HCT116 (cell line): ENCODE results near the gene PTPN13. TPM values are rescaled to one million over a fixed set of nuclear protein-coding genes. Genes with fewer than 3 reads are reported as not detected.

Experiments used
- ATAC-seq: fragments of 200-7000 bp; cut with Tn5 transposase; 2 replicates; pipeline ENCODE4 v1.9.1; 2020; ENCODE audit warnings: mild to moderate bottlenecking, moderate library complexity
- BruUV-seq: library from RNA; stranded (reverse); fragments of 400-500 nt; replicated peaks from 2 replicates; lab custom pipeline; 2021; lab: Mats Ljungman, UMichigan
- CTCF ChIA-PET: fragments of 300-600 bp; sonication (Branson Sonifier 250); formaldehyde crosslinking; loops from one replicate; lab custom pipeline; 2021; ENCODE audit warnings: antibody characterized with exemption; lab: Charles Lee
- POLR2A ChIA-PET: fragments of 300-600, 350-600 bp; sonication (Branson Sonifier 250); formaldehyde crosslinking; loops from one replicate; lab custom pipeline; 2021; ENCODE audit warnings: antibody characterized with exemption; lab: Charles Lee
- RAD21 ChIA-PET, 2 experiments: fragments of 300-600 bp; sonication (Branson Sonifier 250); formaldehyde crosslinking; loops; one replicate each; lab custom pipeline; 2023; ENCODE audit warnings: low total read pairs in 2 of 2; ENCODE audit not compliant: uncharacterized antibody in 2 of 2, unreplicated experiment in 2 of 2, low non-redundant PET in 1 of 2; lab: Charles Lee
- DNase-seq: peaks from one replicate; pipeline ENCODE4 v3.0.0-alpha.2; 2010; ENCODE audit warnings: low read depth, low spot score
- H2AFZ ChIP-seq: fragments of 200-600 bp; shearing (Covaris generic), sonication (generic); 2 replicates; pipeline ENCODE4 v1.6.1; 2017; ENCODE audit warnings: low read depth, mixed run types, mixed read lengths, antibody characterized with exemption, low read length; ENCODE audit not compliant: poor library complexity, severe bottlenecking
- H3K27ac ChIP-seq: 2 replicates; pipeline ENCODE4 v1.5.1; 2012; ENCODE audit warnings: low read depth, low read length
- H3K27me3 ChIP-seq: fragments of 200-600 bp; sonication (generic); 2 replicates; pipeline ENCODE4 v1.6.1; 2016; ENCODE audit warnings: mixed run types, low read length, mixed read lengths; ENCODE audit not compliant: insufficient read depth
- H3K36me3 ChIP-seq, 2 experiments: fragments of 200-500 bp in 1 of 2; fragments of 200-600 bp in 1 of 2; sonication (Bioruptor generic) in 1 of 2; sonication (generic) in 1 of 2; 2 replicates each; pipeline versions ENCODE4 v1.5.1 to v1.6.1; 2014 to 2016; ENCODE audit warnings: low read length in 2 of 2, inconsistent platforms in 1 of 2, mixed read lengths in 1 of 2, mixed run types in 1 of 2; ENCODE audit not compliant: insufficient read depth in 2 of 2, control insufficient read depth in 1 of 2
- H3K4me1 ChIP-seq, 2 experiments: fragments of 200-600 bp in 1 of 2; sonication (generic) in 1 of 2; 2 replicates each; pipeline versions ENCODE4 v1.5.1 to v1.6.1; 2012 to 2017; ENCODE audit warnings: low read length in 2 of 2, inconsistent platforms in 1 of 2, mild to moderate bottlenecking in 1 of 2, mixed read lengths in 1 of 2, mixed run types in 1 of 2, moderate library complexity in 1 of 2; ENCODE audit not compliant: insufficient read depth in 2 of 2, control insufficient read depth in 1 of 2
- H3K4me2 ChIP-seq: fragments of 200-600 bp; sonication (generic); 2 replicates; pipeline ENCODE4 v1.6.1; 2017; ENCODE audit warnings: mixed run types, low read length, mixed read lengths
- H3K4me3 ChIP-seq, 2 experiments: fragments of 200-600 bp in 1 of 2; sonication (generic) in 1 of 2; replicated peaks in 1 of 2; 2 replicates each; pipeline ENCODE4 v1.5.1; 2011 to 2016; ENCODE audit warnings: low read length in 2 of 2, control low read depth in 1 of 2, low read depth in 1 of 2, mild to moderate bottlenecking in 1 of 2, mixed read lengths in 1 of 2, mixed run types in 1 of 2
- H3K79me2 ChIP-seq: fragments of 200-600 bp; sonication (generic); 2 replicates; pipeline ENCODE4 v1.6.1; 2017; ENCODE audit warnings: mild to moderate bottlenecking, mixed run types, low read length, moderate library complexity, mixed read lengths; ENCODE audit not compliant: insufficient read depth
- H3K9ac ChIP-seq: fragments of 200-600 bp; sonication (generic); 2 replicates; pipeline ENCODE4 v1.6.1; 2016; ENCODE audit warnings: low read length, mixed read lengths
- H3K9me2 ChIP-seq: fragments of 200-600 bp; sonication (generic), shearing (Covaris generic); 2 replicates; pipeline ENCODE4 v1.6.1; 2017; ENCODE audit warnings: mixed run types, mild to moderate bottlenecking, moderate library complexity; ENCODE audit not compliant: insufficient read depth
- H3K9me3 ChIP-seq, 2 experiments: fragments of 200-500 bp in 1 of 2; fragments of 200-600 bp in 1 of 2; sonication (Bioruptor generic) in 1 of 2; sonication (generic) in 1 of 2; 2 replicates each; pipeline ENCODE4 v1.6.1; 2014 to 2017; ENCODE audit warnings: low read length in 2 of 2, mixed read lengths in 2 of 2, inconsistent platforms in 1 of 2, low read depth in 1 of 2, mild to moderate bottlenecking in 1 of 2, mixed run types in 1 of 2, moderate library complexity in 1 of 2; ENCODE audit not compliant: control insufficient read depth in 1 of 2, insufficient read depth in 1 of 2
- H4K20me1 ChIP-seq: fragments of 200-600 bp; sonication (generic), shearing (Covaris generic); 2 replicates; pipeline ENCODE4 v1.6.1; 2017; ENCODE audit warnings: mixed run types, mild to moderate bottlenecking, moderate library complexity; ENCODE audit not compliant: insufficient read depth
- CTCF ChIP-seq, 3 experiments: fragments of 200-600 bp in 1 of 3; sonication (generic) in 1 of 3; IDR thresholded peaks in 2 of 3; conservative IDR thresholded peaks in 1 of 3; 2 replicates each; pipeline ENCODE4 v1.5.1; 2012 to 2017; ENCODE audit warnings: low read depth in 2 of 3, low read length in 2 of 3, antibody characterized with exemption in 1 of 3, borderline replicate concordance in 1 of 3, control low read depth in 1 of 3, mild to moderate bottlenecking in 1 of 3, mixed read lengths in 1 of 3, mixed run types in 1 of 3, moderate library complexity in 1 of 3; ENCODE audit not compliant: insufficient read depth in 1 of 3
- EZH2 ChIP-seq: fragments of 200-600 bp; sonication (generic); IDR thresholded peaks from 2 replicates; pipeline ENCODE4 v1.6.1; 2017; ENCODE audit warnings: antibody characterized with exemption, mixed run types
- EZH2phosphoT487 ChIP-seq: fragments of 200-600 bp; IDR thresholded peaks from 2 replicates; pipeline ENCODE4 v1.6.1; 2018; ENCODE audit warnings: antibody characterized with exemption, borderline replicate concordance
- POLR2AphosphoS5 ChIP-seq: IDR thresholded peaks from 2 replicates; pipeline ENCODE4 v1.6.1; 2011; ENCODE audit warnings: mild to moderate bottlenecking, low read depth, low read length, moderate library complexity
- RAD21 ChIP-seq: IDR thresholded peaks from 2 replicates; pipeline ENCODE4 v1.6.1; 2012; ENCODE audit warnings: low read depth, mild to moderate bottlenecking
- REST ChIP-seq: IDR thresholded peaks from 2 replicates; pipeline ENCODE4 v1.6.1; 2012; ENCODE audit warnings: low read depth
- SIN3A ChIP-seq: IDR thresholded peaks from 2 replicates; pipeline ENCODE4 v1.6.1; 2012; ENCODE audit warnings: low read depth
- SRF ChIP-seq: IDR thresholded peaks from 2 replicates; pipeline ENCODE4 v1.6.1; 2012; ENCODE audit warnings: low read depth
- TCF7L2 ChIP-seq: IDR thresholded peaks from 2 replicates; pipeline ENCODE4 v1.7.0; 2011; ENCODE audit warnings: borderline replicate concordance, inconsistent platforms; ENCODE audit not compliant: insufficient read depth, insufficient read length; ENCODE audit errors: extremely low read depth
- ZNF274 ChIP-seq: fragments of 200-500 bp; sonication (Bioruptor generic); IDR thresholded peaks from 2 replicates; pipeline ENCODE4 v1.6.1; 2014; ENCODE audit warnings: mild to moderate bottlenecking, low read depth, low read length, inconsistent platforms
- intact Hi-C: fragments of 100-400 bp; cut with micrococcal nuclease; formaldehyde crosslinking; loops from 2 replicates; pipeline ENCODE4 v1.10.0; 2022
- total RNA-seq: library from RNA; stranded (reverse); gene quantifications from one replicate; pipeline ENCODE4 v1.2.1, GENCODE V29; 2021; ENCODE audit not compliant: unreplicated experiment
- TF ChIP-seq, protein P1 (sequence below): IDR thresholded peaks from 2 replicates; pipeline ENCODE4 v1.6.1; 2012
- TF ChIP-seq, protein P2 (sequence below): IDR thresholded peaks from 2 replicates; pipeline ENCODE4 v1.6.1; 2012

PTPN13 gene
- total RNA-seq, 1 experiment from 2014 or later, result 14.6 TPM

GRCh38 chr4:86564795-86565194 lies 29.3 kb upstream of the PTPN13 start:
- POLR2A ChIA-PET, result no interaction called here
- intact Hi-C loops, result no loop called here

GRCh38 chr4:86565651-86566050 lies 28.5 kb upstream of the PTPN13 start:
- H3K79me2 ChIP-seq, result no peaks in the 10 kb centered on the region
- intact Hi-C loops, result no loop called here
- no TSS peak for BruUV-seq
- ATAC-seq, result no peak
- H3K4me3 ChIP-seq, result no peak overlapping the region
- H3K27me3 ChIP-seq, result no peaks in the 10 kb centered on the region
- H3K9me3 ChIP-seq, result no peaks in the 10 kb centered on the region
- H3K4me2 ChIP-seq, result no peak overlapping the region
- H3K27ac ChIP-seq, result no peak overlapping the region
- DNase-seq, result no peak
- H3K4me1 ChIP-seq, result no peaks in the 10 kb centered on the region
- POLR2A ChIA-PET, result no interaction called here
- H4K20me1 ChIP-seq, result no peaks in the 10 kb centered on the region
- CTCF ChIA-PET, result no interaction called here
- RAD21 ChIA-PET, result no interaction called here
- H2AFZ ChIP-seq, result no peak overlapping the region
- no peaks in the 10 kb centered on the region for H3K36me3 ChIP-seq
- no peaks in the 10 kb centered on the region for H3K9me2 ChIP-seq
- no peak overlapping the region for H3K9ac ChIP-seq
- TF ChIP-seq, protein P1, sequence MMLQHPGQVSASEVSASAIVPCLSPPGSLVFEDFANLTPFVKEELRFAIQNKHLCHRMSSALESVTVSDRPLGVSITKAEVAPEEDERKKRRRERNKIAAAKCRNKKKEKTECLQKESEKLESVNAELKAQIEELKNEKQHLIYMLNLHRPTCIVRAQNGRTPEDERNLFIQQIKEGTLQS, result no peak
- TF ChIP-seq ZNF274, result no peak
- TF ChIP-seq TCF7L2, result no peak
- no peak for TF ChIP-seq POLR2AphosphoS5
- no peak for TF ChIP-seq EZH2
- no peak for TF ChIP-seq EZH2phosphoT487
- TF ChIP-seq, protein P2, sequence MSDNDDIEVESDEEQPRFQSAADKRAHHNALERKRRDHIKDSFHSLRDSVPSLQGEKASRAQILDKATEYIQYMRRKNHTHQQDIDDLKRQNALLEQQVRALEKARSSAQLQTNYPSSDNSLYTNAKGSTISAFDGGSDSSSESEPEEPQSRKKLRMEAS, result no peak
- no peak for TF ChIP-seq REST

More at GRCh38 chr4:86564795-86565194, 29.3 kb upstream of the PTPN13 start:
- Histone ChIP-seq H3K27me3 (no peaks in the 10 kb centered on the region), H3K36me3 (no peaks in the 10 kb centered on the region), H3K4me1 (no peaks in the 10 kb centered on the region), H3K9me3 (no peaks in the 10 kb centered on the region), H4K20me1 (no peaks in the 10 kb centered on the region), H2AFZ (no peak overlapping the region), H3K27ac (no peak overlapping the region), H3K4me2 (no peak overlapping the region), H3K79me2 (no peaks in the 10 kb centered on the region), H3K9ac (no peak overlapping the region), H3K4me3 (no peak overlapping the region), H3K9me2 (no peaks in the 10 kb centered on the region)
- BruUV-seq, result no TSS peak
- no peak for TF ChIP-seq SRF
- peak in 1 of 3 experiments; percentile 32; a peak in 1 of 6 replicates for TF ChIP-seq CTCF (IDR thresholded peaks at IDR 0.05 in 2 of 3, conservative IDR thresholded peaks at IDR 0.05 in 1 of 3; ENCODE audit: borderline replicate concordance in 1 of 3, insufficient read depth in 1 of 3, low read depth in 2 of 3, low read length in 2 of 3)
- TF ChIP-seq RAD21, result peak; percentile 23; the same call in 1 of the 2 replicates
- no peak for TF ChIP-seq SIN3A
- TF ChIP-seq EZH2phosphoT487, result no peak
- RAD21 ChIA-PET, result no interaction called here
- DNase-seq (no peak), ATAC-seq (no peak)
- CTCF ChIA-PET, result no interaction called here
